Measurements from ENCODE around the gene RAD51B.

DNA sequence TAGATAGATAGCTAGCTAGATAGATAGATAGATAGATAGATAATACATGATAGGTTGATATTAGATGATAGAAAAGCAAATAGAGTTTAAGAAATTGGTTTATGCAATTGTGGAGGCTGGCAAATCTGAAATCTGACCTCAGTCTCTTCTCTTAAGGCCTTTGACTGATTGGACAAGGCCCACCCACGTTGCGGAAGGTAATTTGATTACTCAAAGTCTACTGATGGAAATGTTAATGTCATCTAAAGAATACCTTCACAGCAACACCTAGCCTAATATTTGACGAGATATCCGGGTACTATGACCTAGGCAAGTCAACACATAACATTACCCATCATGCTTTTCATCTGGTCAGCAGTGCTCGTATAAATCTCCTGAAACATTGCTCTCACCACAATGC, 782.9 kb downstream of the RAD51B start:
- TF ChIP-seq, protein P1, sequence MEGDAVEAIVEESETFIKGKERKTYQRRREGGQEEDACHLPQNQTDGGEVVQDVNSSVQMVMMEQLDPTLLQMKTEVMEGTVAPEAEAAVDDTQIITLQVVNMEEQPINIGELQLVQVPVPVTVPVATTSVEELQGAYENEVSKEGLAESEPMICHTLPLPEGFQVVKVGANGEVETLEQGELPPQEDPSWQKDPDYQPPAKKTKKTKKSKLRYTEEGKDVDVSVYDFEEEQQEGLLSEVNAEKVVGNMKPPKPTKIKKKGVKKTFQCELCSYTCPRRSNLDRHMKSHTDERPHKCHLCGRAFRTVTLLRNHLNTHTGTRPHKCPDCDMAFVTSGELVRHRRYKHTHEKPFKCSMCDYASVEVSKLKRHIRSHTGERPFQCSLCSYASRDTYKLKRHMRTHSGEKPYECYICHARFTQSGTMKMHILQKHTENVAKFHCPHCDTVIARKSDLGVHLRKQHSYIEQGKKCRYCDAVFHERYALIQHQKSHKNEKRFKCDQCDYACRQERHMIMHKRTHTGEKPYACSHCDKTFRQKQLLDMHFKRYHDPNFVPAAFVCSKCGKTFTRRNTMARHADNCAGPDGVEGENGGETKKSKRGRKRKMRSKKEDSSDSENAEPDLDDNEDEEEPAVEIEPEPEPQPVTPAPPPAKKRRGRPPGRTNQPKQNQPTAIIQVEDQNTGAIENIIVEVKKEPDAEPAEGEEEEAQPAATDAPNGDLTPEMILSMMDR (optimal IDR thresholded peaks at IDR 0.05 in 1 of 3, IDR thresholded peaks at IDR 0.05 in 1 of 3, conservative IDR thresholded peaks at IDR 0.05 in 1 of 3; ENCODE audit: extremely low read depth in 1 of 3, insufficient read depth in 2 of 3, low read length in 3 of 3): no peak
- TF ChIP-seq EZH2 (IDR thresholded peaks at IDR 0.05; ENCODE audit: low read length): no peak

All from keratinocyte (primary cell).